ENCODE data around the gene TMEM259.
A peak's percentile ranks its signal among the peaks of the same experiment; 100 is the strongest.

TMEM259 gene

DNA sequence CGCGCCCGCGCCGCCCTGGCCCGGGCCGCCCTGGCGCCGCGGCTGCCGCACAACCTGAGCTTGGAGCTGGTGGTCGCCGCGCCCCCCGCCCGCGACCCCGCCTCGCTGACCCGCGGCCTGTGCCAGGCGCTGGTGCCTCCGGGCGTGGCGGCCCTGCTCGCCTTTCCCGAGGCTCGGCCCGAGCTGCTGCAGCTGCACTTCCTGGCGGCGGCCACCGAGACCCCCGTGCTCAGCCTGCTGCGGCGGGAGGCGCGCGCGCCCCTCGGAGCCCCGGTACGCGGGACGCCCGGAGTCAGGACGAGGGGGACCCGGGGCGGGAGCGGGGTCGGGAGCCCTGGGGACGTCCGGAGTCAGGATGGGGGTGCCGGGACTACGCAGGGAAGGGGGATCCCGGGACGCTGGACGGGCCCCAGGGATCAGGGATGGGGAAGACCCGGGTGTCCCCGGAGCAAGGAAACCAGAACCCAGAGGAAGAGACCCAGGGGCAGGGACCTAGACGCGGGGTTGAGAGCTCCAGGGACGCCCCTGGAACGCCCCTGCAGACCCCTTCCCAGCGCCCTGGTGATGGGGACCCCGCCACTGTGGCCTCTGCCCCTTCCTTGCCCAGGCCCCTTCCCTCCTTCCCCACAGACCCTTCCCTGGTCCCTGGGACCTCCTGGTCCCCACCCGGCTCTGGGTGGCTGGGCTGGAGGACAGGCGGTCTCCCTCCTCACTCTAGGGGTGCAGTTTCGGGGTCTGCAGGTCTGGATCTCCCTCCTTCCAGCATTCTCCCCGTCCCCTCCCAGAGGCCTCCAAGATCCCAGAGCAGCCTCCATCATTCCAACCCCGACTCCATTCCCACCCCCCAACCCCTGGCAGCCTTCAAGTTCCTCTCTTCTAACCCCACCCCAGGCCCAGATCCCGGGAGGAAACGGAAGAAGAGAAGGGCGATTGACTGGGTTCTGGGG lies 20.1 kb downstream of the TMEM259 start:
- no peak for DNase-seq

DNA sequence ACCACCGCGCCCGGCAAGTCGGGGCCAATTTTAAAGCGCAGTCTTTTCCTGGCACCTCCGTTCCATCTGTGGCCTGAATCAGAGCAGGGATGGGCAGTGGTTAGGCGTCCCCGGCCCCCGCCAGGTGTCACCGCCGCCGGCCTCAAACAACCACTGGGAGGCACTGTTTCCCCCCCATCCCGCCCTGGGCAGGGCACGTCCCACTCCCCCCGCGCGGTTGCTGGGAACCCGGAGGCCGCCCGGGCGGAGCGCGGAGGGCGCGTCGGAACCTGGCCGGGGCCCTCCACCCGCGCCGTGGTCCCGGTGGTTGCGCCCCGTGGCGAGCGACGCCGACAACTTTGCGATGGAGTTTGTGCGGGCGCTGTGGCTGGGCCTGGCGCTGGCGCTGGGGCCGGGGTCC lies 20.8 kb downstream of the TMEM259 start, which contains the start of gene GRIN3B:
Gene GRIN3B, plus strand, starts transcription at position 325 of the 400 bp plus-strand sequence. Its CDS starts 19 bp downstream, at position 344.
- DNase-seq: no peak

DNA sequence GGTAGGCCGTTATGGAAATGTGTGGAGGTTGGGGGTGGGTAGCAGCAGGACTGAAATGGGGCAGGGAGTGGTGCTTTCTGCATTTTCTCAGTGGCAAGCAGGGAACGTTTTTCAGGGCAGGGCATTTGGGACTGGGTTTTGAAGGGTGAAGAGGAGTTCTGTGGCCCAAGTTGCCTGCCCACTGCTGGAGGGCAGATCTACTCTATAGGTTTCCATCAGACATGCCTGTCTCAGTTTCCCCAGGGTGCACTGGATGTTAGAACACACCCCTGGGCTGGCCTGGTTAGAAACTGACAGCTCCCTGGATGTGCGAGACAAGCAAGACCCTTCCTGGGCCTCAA lies 21.6 kb downstream of the TMEM259 start:
- DNase-seq: no peak

DNA sequence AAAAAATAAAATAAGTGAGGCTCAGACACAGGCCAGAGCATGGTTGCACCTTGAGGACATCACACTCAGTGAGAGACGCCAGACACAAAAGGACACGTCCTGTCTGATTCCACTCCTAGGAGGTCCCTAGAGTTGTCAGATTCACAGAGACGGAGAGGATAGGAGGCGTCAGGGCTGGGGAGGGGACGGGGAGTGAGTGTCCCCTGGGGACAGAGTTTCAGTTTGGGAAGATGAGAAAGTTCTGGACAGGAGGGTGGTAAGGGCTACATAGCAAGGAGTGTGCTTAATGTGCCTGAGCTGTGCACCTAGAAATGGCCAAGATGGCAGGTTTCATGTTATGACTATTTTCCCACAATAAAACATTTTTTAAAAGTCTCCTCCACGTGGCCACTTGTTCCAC lies 22.9 kb downstream of the TMEM259 start:
- DNase-seq: no peak

DNA sequence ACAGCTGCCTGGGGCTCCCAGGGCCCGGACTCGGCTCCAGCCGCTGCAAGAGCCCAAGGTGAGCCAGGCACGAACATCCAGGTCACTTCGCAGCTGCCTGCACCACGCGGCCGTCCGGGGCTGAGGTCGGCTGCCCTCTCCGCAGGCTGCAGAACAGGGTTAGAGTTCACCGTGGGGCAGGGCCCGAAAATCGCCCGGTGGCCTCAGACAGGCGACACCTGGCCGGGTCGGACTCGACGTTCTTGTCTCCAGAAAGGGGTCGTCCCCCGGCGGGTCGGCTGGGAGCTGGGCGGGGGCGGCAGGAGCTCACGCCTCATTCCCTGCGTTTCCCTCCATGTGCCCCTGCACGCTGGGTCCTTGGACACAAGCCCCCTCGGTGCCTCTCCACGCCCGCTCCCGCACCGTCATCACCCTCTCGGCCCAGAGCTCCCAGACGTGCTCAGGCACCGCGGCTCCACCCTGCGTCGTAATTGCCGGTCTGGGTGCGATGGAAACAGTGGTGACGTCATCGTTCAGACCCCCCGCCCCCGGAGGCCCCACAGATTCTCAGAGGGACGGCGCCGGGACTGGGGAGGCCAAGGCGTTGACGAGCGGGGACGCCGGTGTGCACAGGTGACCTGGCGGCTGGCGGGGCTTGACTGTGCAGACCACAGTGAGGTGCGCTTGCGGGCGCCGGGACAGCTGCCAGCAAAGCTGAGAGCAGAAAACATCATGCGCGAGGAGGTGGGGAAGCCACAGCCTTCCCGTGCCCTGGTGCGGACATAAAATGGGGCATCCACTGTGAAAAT lies 24.7 kb downstream of the TMEM259 start:
- DNase-seq: peak; percentile 31

DNA sequence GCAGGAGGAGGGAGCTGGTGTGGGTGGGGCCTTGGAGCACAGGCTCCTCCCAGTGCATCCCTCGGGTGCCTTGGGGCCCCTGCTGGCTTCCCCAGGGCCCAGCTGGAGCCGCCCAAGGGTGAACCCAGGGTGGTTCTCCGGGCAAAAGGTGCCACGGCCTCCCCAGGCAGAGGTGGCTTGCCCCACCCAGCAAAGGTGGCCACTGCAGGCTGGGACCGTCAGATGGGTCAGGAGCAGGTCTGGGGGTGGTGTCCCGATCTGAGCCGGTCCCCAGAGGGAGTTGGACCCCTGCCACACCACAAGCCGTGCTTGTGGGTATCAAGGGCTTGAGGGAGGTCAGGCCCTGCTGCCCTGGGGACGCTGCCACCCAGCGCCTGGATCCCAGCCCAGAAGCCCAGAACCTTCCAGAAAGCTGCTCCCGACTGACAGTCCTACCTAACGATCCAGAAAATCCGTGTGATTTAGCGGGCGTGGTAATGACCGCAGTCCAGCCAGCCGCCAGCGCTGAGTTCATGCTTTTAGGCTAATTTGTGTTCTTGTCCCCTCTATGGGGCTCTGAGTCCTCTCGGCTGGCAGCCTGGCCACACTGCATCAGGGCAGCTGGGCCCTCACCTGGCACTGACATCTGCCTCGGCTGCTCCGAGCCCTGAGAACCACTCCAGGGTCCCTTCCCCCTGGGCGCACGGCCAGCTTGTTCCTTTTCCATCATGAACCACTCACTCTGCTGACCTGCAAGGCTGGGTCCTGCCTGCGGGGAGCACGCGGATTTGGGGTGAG lies 25.7 kb downstream of the TMEM259 start:
- DNase-seq: peak; percentile 79

DNA sequence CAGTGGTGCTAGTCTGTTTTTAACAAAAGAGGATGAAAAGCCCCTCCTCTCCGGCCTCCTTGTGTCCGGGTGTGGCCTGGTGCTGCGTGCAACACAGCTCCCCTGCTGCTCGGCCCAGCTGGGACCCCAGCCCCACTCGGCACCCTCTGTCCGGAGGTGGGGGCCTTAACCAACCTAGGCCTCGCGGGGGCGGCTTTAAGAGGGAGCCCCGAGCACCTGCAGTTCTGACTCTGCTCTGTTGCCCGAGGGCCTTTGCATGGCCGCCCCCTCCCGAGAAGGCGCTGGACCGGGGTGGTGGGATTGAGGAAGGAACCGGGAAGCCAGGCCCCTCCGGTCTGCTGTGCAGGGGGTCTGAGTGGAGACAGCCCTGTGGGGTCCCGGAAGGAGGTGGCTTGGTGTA lies 26.4 kb downstream of the TMEM259 start:
- no peak for DNase-seq

DNA sequence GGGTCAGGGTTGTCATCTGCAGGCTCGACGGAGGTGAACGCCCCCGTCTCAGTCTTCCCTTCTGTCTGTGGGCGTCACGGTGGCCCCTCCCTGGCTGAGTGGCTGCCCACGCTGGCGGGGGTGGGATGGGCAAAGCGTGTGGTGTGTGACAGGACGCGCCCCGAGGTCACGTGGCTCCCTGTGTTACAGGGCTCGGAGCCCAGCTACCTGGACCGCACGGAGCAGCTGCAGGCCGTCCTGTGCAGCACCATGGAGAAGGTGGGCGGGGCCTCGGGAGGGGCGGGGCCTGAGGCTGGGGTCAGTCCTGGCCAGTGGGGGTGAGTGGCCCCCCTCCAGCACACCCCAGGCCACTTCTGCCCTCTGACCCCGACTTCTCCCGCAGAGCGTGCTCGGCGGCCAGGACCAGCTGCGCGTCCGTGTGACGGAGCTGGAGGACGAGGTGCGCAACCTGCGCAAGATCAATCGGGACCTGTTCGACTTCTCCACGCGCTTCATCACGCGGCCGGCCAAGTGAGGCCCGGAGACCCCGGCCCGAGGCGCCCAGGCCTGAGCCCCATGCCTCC lies 27.0 kb downstream of the TMEM259 start:
- no peak for DNase-seq

DNA sequence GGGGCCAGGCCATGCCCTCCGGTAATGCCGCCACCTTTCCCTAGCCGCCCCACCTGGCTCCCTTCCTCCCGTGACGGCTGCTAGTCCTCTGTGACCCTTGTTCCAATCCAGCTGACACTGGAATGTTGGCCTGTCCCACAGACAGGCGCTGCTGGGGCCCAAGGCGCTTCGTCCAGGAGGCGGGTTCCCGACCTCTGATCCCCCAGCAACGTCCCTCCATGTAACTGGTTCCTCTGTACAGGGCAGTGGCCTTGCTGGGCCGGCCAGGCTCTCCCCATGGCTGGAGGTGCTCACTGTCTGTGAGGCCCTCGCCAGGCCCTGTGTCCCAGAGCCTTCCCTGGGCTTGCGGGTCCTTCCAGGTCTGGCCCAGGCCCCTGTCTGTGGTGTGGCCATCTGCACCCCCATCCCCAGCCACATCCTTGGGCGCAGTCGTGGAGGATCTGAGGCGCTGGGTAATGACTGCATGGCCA lies 27.5 kb downstream of the TMEM259 start:
- no peak for DNase-seq

DNA sequence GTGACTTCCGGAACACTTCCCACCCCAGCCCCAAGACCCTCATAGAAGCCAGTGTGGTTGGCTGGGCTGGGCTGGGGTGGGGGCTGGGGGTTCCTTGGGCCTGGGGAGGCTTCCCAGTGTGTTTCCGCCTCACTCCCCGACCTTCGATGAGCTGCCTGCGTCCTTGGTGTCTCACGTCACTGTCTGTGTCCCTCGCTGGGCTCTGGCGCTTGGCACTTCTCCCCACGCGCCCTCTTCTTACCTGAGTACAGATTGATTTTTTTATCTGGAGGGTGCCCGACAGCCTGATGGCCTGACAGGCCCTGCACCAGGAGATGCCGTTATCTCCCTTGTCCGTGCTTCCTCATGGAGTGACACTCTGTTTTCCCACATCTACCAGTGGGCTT lies 28.3 kb downstream of the TMEM259 start:
- DNase-seq: no peak

DNA sequence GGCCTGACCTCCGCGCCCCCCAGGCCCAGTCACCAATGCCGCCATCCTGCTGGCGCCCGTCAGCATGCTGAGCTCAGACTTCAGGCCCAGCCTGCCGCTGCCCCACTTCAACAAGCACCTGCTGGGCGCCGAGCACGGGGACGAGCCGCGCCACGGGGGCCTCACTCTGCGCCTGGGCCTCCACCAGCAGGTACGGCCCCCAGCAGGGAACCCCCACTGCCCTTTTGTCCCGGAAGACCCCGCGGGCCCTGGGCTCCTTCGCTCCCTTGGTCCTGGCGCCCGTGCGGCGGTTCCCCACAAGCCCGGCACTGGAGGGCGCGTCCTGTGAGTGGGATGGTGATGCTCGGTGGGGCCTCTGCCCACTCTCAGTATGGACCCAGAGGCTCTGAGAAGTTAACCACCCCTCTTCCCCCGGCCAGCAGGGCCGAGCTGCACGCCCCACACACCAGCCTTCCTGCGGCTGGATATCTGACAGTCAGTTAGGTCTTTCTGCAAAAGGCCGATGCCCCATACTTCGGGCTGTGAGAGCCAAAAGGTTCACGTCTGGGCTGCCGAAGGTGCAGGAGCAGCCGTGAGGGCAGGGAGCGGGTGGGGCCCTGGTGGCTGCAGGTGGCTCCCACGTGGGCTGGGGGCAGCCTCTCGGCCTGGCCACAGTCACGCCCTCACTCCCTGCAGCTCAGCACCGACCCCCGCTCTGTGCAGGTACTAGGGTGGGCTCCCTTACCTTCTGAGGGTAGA lies 28.8 kb downstream of the TMEM259 start:
- no peak for DNase-seq

DNA sequence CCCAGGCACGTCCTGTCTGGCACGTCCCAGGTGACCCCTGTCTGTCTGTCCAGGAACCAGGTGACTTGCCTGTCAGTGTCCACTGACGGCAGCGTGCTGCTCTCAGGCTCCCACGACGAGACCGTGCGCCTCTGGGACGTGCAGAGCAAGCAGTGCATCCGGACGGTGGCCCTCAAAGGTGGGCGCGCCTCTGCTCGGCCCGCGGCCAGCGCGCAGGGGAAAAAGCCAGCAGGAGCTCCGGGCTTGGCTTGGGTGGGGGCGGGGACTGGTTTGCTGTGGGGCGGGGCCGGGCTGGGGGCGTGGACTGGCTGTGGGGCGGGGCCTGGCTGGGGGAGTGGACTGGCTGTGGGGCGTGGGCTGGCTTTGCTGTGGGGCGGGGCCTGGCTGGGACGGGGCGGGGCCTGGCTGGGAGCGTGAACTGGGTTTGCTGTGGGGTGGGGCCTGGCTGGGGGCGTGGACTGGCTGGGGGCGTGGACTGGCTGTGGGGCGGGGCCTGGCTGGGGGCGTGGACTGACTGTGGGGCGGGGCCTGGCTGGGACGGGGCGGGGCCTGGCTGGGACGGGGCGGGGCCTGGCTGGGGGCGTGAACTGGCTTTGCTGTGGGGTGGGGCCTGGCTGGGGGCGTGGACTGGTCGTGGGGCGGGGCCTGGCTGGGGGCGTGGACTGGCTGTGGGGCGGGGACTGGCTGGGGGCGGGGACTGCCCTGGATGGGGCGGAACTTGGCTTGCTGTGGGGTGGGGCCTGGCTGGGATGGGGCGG lies 29.6 kb downstream of the TMEM259 start:
- no peak for DNase-seq

DNA sequence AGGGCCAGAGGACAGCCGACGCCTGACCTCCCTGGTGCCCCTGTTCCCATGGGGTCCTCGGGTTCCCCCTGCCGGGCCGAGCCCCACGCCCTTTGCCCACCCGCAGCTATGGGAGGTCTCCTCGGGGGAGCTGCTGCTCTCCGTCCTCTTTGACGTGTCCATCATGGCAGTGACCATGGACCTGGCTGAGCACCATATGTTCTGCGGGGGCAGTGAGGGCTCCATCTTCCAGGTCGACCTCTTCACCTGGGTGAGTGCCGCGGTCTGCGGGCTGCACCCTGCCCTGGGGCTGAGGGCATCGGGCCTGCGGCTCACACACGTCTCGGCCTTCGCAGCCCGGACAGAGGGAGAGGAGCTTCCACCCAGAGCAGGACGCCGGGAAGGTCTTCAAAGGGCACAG lies 30.2 kb downstream of the TMEM259 start:
- no peak for DNase-seq

DNA sequence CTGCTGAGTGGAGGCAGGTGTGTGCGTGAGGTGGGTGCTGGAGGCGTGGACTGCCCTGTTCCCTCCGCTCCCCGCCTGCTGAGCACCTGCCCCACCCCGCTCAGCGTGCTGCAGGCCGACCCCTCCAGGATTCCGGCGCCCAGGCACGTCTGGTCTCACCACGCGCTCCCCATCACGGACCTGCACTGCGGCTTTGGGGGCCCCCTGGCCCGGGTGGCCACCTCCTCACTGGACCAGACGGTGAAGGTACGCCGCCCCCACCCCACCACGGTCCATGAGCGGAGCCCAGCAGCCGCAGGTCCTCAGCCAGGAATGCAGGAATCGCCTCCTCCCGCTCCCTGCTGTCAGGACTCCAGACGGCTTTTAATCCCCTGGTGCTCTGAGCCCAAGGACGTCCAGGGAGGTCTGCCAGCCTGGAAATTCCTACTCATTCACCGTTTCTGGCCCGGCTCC lies 30.8 kb downstream of the TMEM259 start:
- no peak for DNase-seq

DNA sequence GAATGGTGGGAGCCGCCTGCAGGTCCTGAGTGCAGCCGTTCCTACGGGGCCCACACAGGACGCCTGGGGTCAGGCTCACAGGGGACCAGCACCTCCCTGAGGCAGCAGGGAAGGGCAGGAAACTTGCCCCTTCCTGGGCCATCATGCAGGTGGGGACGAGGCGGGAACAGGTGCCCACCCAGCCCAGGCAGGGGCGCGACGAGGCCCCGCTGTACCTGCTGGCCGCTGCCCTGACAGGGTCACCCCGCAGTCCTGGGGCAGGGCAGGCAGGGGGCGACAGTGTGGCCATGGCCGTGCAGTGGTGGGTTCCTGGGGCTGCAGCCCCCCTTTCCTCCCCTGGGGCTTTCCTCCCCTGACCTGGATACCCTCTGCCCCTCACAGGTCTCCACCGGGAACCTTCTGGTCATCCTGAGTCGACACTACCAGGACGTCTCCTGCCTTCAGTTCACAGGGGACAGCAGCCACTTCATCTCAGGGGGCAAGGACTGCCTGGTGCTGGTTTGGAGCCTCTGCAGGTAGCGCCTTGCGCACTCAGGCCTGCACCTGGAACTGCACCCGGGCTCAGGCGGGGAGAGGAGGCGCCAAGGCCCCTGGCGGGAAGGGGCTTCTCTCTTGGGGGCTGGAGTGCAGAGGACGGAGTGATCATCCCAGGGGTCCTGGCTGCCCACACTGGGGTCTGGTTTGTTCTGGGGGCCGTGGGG lies 31.4 kb downstream of the TMEM259 start:
- DNase-seq: no peak

DNA sequence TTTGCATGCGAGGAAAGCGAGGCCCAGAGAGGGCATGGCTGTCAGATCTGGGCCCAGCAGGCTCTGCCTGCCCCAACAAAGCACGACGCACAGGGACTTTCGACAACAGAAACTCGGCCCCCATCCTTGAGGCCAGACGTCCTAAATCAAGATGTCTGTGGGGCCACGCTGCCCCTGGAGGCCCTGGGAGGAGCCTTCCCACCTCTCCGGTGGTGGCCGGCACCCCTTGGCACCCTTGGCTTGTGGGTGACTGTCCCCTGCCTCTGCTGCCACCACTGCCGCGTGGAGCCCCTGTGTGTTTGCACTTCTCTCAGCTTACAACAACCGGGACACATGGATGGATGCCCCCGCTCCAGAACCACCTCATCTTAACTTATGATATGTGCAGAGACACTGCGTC lies 32.4 kb downstream of the TMEM259 start:
- no peak for DNase-seq

DNA sequence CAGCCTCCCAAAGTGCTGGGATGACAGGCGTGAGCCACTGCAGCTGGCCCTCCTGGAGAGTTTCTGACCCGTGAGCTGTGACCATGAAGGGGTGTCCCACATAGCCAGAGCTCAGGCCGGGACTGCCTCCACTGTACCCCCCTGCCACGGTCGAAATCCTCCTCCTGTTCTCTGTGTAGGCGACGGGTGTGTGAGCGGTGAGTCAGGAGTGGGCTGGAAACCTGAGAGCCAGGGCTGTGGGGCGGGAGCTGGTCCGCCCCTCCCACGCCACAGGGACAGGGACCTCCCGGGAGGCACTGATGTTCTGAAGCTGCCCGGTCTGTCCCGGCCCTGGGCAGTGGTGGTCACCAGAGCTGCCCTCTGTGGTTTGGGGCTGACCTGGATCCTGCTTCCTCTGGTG lies 32.8 kb downstream of the TMEM259 start:
- DNase-seq: no peak

DNA sequence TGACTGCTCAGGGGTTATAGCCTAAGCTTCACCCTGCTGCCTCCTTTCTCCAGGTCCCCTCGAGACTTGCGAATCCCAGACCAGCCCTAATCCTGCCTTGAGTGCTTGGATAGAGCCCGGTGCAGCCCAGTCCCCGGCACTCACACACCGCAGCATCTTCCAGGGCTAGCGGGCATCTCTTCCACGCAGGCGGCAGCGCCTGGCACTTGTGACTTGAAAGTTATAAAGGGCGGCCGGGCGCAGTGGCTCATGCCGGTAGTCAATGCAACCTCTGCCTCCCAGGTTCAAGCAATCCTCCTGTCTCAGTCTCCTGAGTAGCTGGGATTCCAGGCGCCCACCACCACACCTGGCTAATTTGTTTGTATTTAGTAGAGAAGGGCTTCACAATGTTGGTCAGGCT lies 34.8 kb downstream of the TMEM259 start:
- DNase-seq: no peak

DNA sequence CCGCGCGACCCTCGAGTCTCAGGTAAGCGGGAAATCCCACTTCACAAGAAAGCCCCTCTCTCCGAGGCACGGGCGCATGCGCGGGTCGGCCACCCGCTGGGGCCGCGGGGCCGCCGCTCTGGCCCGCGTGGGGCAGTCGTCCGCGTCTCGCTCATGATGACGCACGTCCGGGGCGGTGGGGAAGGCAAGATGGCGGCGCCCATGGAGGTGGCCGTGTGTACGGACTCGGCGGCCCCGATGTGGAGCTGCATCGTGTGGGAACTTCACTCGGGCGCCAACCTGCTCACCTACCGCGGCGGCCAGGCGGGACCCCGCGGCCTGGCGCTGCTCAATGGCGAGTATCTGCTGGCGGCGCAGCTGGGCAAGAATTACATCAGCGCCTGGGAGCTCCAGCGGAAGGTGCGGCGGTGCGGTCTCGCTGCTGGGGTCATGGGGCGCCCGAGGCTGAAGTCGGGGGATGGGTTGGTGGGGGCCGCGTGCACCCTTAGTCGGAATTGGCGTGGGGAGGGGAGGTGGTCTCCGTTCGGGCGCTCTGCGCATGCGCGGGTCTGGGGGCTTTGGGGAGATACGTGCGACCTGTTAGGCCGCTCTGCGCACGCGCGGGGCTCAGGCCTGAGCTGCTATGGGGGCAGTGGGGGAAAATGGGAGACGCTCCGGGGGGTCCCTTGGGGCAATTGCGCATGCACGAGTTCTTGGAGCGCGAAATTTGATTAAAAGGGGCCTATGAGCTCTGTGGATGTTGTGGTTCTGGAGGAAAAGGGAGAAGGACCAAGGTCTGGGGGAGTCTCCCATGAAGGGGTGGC lies 36.6 kb downstream of the TMEM259 start, which contains the start of gene WDR18:
Gene WDR18, plus strand, starts transcription at position 181 of the 803 bp plus-strand sequence. Its CDS starts 9 bp downstream, at position 190.
- DNase-seq: peak; percentile 78
